Kidney tubule cell (primary cell): Measurements from ENCODE around the gene SCN3A.

ENCODE experiments used
- DNase-seq: peaks from one replicate; pipeline ENCODE4 v3.0.0-alpha.2; 2018; ENCODE audit warnings: low spot score

The SCN3A gene

DNA sequence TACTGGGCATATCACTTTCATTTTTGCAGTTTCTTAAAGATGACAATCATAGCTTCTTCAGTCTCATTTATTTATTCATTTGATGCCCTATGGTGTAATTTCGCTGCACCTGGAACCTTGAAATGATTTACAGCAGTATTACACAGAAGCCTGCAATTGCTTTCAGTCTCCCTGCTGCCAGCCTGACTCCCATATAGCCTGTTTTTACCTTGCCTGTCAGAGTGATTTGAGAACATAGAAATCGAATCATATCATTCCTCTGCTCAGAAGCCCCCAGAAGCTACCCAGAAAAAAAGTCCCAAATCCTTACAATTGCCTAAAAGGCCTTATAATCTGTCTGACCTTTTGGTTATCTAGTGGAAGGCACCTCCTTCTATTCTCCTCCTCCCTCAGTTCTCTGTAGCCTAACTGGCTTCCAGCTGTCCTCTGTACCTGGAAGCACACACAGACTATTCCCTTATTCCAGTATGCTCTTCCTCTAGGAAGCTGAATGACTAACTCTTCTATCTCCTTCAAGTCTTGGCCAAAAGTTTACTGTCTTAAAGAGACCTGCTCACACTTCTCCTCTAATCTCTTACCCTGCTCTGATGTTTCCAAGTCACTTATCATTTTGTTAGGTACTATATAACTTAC lies 12.6 kb downstream of the SCN3A start:
- peak; percentile 17 for DNase-seq

- DNase-seq: no peak
Measured at GRCh38 chr2:165185633-165186032, 18.2 kb downstream of the SCN3A start.

GRCh38 chr2:165182029-165182428 lies 21.8 kb downstream of the SCN3A start:
- no peak for DNase-seq

DNA sequence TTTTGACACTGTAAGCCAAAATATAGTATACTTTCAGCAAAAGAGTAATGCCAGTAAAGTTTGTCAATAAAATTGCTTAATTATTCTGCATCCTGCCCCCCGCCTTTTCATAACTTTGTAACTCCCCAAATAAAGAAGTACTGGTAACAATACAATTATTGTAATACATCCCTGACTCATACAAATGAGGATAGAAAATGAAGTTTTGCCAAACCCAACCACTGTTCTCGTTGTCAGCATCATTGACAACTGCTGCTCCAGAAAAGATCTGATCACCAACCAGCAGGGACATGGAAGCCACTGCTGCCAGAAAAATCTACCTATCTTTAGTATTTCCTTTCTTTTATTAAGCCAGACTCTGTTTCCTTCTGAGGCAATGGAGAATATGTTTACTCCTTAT lies 27.1 kb downstream of the SCN3A start:
- no peak for DNase-seq

DNA sequence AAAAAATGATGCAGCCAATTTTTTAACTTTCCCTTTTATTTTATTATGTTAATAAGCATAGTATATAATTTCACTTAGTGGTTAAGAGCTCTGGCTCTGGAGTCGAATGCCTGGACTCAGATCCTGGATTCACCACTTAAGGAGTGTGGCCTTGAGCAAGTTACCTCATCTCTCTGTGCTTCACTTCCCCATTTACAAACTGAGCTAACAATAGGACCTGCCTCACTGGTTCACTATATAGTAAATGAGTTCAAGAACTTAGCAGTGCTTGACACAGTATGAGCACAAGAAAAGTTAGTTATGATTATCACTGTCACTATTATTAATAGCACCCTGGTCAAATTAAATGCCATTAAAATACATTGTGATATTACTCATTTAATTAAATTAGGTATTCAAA lies 30.6 kb downstream of the SCN3A start:
- DNase-seq: no peak

- no peak for DNase-seq
Measured at GRCh38 chr2:165164201-165164600, 39.6 kb downstream of the SCN3A start.

DNA sequence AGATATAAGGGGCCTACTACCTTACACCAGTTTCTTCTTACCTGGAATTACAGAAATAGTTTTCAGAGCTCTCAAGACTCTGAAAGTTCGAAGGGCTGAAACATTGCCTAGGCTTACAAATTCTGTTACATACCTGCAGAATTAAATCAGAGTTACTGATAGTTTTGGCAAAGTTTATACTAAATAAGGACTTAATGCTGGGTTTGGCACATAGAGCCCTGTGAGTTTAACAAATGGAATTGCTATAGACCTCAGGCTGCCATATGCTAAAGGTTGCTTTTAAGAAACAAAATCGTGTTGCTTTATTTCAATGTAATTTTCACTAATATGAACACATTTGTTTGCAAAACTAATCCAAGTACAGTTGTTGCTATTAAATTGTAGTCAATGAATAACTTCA lies 40.1 kb downstream of the SCN3A start:
- DNase-seq: no peak

GRCh38 chr2:165162466-165162865 lies 41.4 kb downstream of the SCN3A start:
- no peak for DNase-seq

GRCh38 chr2:165161510-165161909 lies 42.3 kb downstream of the SCN3A start:
- DNase-seq: peak; percentile 89

- no peak for DNase-seq
Measured at GRCh38 chr2:165157160-165157559, 46.7 kb downstream of the SCN3A start.

DNA sequence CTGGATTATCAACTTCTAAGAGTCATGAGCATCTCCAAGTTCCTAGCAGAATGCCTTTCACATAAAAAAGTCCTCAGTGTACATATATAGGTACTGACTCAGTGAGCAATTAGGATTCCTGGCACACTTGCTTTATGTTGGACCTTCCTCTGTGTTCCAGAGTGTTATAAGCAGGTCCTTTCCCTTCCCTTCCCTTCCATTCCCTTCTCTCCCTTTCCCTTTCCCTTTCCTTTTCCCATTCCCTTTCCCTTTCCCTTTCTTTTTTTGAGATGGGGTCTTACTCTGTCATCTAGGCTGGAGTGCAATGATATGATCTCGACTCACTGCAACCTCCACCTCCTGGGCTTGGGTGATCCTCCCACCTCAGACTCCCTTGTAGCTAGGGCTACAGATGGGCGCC lies 48.7 kb downstream of the SCN3A start:
- no peak for DNase-seq

DNA sequence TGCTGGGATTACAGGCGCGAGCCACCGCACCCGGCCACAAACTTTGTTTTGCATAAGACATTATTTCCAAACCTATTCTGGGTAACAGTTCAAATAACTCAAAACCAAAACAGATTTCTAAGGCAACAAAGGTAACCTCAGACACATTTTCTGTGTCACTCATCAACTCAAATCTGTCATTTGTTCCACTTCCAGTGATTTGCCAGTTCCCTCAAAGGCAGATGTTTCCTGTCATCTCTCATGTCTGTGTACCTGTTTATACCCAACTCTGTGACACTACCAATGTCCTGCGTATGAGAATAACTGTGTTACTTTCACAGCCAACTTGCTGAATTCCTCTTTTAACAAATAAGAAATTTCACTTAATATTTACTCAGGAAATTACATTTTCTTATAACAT lies 54.4 kb downstream of the SCN3A start:
- no peak for DNase-seq

DNA sequence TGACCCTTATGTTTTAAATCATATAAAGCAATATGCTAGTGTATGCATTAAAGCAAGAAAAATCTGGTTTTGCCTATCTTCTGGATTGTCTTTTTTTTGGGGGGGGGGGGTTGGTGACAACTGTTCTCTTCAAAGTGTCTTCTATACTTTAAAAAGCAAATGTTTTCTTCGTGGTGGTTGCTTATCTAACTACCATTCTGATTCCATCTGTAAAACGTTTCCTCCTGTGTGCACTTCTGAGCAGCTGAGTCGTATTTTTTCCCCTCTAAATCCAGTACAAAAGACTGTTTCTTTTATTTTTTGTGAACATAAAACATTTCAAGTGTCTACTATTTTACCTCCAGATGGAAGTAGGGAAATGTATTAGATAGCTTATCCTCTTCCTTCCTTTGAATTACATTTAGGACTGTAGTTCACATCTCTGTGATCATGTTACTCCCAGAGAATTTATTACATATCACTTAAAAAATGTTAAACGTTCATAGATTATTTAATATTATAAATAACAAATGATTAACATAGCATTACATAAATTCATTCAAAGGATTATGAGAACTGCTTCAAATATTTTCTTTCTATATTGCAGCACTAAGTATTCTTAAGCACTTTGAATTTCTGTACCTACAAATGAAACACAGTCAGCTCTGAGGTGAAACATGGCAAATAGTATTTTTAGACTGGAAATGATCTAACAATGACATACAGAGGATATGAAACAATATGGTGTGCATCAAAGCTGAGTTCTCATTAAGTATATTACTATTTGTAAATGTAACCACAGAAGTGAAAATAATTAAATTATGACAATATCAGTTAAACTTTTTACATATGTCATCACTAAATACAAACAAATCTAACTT lies 56.4 kb downstream of the SCN3A start:
- DNase-seq: no peak

GRCh38 chr2:165144315-165144714 lies 59.5 kb downstream of the SCN3A start:
- DNase-seq: no peak

DNA sequence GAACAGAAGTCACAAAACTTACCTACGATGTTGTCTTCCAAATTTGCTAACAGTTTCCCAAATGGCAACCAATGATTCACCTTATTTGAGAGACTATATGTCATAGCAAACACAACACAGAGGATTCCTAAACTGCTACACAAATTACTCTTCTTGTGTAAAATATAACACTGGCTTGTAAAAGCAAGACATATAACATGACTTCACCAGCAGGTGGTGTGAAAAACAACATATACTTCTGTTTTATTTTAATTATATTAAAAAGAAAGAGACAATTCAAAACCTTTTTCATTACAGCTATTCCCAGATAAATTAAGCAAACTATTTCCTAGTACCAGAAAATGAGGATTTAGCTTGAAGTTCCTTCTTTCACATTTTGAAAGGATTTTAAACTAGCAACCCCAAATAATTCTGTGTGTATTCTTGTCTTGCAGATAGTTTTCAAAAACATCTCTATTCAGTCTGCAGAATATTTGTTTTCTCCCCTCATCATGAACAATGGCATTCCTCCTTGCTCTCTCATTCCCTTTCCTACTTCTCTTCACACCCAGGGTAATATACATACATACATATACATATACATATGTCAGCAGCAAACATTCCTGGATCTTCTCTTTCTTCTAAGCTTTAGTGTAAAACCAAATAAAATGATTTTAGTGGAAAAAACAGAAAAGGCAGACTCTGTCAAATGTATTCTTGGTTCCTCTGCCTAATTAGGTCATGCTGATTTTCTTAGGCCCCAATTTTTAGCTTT lies 62.1 kb downstream of the SCN3A start:
- peak; percentile 20 for DNase-seq

- DNase-seq: no peak
Measured at GRCh38 chr2:165126244-165126643, 77.6 kb downstream of the SCN3A start.

GRCh38 chr2:165122521-165122920 lies 81.3 kb downstream of the SCN3A start:
- peak; percentile 27 for DNase-seq

- peak; percentile 15 for DNase-seq
Measured at GRCh38 chr2:165120740-165121467, 82.9 kb downstream of the SCN3A start.

DNA sequence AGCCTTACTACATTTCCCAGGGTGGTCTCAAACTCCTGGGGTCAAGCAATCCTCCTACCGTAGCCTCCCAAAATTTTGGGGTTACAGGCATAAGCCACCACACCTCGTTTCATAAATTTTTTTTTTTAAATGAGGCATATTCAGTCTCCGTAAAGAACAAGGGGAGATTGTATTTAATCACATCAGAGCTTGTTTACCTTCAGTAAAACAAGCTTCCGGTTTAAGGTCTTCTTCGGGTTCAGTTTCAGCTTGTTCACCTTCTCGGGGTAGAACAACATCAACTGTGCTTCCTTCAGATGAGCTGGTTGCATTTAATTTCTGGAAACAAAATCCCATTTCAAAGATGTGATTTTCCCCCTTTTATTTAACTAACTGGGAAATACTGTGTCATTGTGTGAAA lies 88.6 kb downstream of the SCN3A start:
- DNase-seq: no peak

DNA sequence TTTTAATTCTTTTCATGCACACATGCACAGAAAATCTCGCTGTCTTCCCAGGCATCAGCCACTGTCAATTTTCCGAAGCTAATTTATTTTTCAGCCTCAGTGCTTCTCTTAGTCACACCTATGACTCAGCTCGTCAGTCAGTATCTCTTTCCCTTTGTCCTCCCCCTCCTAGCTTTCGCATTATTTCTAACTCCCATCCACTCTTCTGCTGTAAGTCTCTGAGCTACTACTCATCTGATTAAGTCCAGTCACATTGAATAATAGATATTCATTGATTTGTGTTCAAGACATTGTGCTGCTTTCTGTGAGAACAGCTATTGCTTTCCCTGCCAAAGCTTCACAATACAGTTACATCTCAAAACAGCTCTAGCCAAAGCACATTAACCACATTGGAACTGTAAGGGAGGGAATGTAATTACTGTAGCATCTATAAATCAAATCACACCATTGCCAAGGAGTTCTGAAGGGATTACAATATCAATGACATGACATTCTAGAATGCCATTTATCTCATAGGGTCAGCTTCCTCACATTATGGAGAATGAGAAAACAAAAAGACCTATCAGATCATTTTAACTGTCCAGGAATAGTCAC lies 89.4 kb downstream of the SCN3A start:
- DNase-seq: peak; percentile 86

- peak; percentile 52 for DNase-seq
Measured at GRCh38 chr2:165113414-165113813, 90.4 kb downstream of the SCN3A start.

DNA sequence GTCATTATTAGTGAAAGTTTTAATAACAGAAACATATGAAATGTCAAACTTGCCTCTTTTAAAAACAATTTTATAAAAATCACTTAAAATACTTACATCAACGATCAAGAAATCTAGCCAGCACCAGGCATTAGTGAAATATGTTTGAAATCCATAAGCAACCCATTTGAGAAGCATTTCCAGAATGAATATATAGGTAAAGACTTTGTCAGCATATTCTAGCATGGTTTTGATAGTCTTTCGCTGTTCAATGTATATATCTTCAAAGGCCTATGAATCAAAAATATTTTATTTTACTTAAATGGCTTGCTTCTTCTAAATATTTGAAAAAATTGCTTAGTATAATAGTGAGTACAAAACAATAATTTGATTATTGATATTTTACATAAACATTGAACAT lies 91.1 kb downstream of the SCN3A start:
- no peak for DNase-seq
